Activated CD4-positive, CD25-positive, alpha-beta regulatory T cell treated with anti-CD3 and anti-CD28 coated beads, Interleukin-2, amount 50 U/mL, for 16 hours (primary cell): ENCODE results near the gene TTC7B.
A peak's percentile ranks its signal among the peaks of the same experiment; 100 is the strongest.

Experiments used
- DNase-seq: peaks from one replicate; pipeline ENCODE4 v3.0.0-alpha.2; 2020; ENCODE audit warnings: low read depth, low spot score

Gene TTC7B

GRCh38 chr14:90777358-90777757, 38.9 kb downstream of the TTC7B start:
- no peak for DNase-seq

GRCh38 chr14:90775441-90775840, 40.8 kb downstream of the TTC7B start:
- no peak for DNase-seq

DNA sequence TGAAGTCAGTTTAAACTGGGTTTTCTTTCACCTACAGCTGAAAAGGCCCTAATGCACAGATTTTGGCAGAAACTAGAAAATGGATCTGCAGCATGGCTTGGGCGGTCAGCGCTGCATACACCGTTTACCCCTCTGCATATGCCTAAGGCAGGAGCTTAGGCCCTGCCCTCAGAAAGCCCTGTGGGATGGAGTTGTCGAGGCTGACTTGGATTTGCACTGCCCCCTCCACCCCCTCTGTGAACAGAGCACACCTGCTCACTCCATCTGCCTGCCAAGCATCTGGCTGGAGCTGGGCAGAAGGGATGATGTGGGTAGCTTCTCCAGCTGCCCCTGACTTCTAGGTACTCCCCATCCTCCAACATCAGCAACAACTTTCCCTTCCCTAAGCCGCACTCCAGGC, 41.9 kb downstream of the TTC7B start:
- DNase-seq, result no peak

DNA sequence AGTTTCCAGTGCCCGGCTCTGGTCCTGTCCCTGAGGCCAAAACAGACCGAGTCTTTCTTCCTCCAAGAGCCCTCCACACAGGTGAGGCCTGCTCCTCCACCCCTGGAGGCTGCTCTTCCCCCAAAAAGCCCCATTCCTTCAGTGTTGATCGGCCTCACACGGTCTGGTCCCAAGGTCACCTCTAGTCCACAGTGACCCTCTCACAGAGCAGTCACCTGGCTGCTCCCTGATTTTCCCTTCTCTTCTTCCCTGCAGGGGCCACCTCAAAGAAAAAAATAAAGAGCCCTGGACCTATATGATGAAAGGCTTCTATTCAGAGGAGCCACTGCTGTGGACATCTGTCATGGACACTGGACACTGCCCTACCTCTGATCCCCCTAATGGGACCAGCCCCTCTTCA, 42.5 kb downstream of the TTC7B start:
- no peak for DNase-seq

GRCh38 chr14:90773196-90773486, 43.1 kb downstream of the TTC7B start:
- no peak for DNase-seq

GRCh38 chr14:90767899-90768298, 48.3 kb downstream of the TTC7B start:
- no peak for DNase-seq

DNA sequence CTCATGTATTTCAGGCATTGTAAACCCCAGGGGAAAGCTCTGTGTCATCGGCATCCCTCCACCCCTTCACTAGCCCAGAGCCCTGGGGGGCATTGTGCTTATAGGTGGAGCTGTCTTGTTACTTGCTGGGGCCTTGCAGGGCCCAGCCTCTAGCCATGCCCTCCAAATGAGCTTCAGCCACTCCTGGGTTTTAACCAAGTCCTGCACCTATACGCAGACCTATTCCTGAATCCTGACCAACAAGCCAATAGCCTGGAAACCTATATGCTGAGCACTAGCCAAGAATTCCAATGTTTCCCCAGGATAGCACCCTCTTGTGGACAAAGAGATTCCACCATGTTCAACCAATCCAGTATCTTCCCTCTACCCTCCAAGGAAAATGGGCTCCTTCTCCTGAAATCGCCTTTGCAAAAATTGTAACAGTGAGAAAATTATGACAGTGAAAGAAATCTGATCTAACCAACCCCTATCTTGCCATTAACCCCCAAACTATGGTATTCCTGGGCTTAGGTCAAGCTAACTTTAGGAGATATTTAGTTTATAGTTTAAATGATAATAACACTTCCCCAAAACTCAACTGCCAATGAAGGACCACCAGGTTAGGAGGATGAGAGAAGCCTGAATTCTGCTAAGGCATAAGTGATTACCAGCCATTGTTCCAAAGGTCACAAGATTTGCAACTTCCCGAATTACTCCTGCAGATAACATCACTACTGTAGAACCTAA, 55.5 kb downstream of the TTC7B start:
- no peak for DNase-seq

- no peak for DNase-seq
These were observed 56.2 kb downstream of the TTC7B start for GRCh38 chr14:90760078-90760444.

GRCh38 chr14:90759370-90760077, 56.7 kb downstream of the TTC7B start:
- DNase-seq, result no peak

DNA sequence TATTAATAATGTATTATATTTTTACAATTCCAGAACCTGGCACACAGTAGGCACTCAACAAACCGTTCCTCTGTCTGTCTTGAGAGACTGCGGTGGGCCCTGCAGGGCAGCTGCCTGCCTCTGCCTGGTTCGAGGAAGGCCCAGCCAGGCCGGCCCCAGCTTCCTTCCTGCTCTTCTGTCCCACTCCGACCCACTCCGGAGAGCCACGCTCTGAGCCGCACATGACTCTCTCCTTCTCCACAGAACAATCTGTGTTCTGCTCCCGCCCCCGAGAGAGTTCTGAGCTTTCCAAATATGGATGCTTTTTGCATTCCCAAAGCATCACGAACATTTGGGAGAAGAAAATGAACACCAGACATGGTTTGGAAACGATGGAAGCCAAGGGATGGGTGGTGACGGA, 57.3 kb downstream of the TTC7B start:
- DNase-seq, result no peak

DNA sequence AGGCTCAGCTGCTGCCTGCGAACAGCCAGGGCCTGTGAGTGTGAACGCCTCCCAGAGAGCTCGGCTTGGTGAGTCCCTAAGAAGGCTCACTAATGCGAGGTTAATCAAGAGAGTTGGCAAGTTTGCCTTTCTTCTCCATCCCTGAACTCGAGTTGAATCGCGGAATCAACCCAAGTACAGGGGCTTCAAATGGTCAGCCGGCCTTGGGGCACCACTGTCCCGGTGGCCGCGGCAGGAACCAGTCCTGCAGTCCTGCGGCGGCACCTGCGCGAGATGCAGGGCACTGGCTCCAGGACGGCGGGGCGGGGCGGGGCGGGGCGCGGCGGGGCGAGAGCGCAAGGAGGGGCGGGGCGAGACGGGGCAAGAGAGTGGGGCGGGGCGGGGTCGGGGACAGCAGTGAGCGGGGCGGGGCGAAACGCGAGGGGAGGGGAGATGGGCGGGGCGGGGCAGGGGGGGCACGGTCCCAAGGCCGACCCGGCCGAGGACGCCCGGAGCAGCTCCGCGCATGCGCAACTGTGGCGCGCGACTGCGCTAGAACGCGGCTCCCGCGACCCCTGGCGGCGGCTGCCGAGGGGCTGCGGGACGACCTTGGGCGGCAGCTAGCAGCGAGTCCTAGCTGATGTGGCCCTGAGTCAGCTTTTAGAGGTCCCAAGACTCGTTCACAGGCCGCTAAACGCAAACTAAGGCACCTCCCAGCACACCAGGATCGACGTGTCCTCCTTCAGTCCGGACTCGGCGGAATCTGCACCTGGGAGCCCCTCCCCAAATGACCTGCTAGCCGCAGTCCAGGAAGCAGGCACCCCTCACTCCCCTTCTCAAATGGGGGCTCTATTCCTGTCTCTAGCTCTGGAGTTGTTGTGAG, 58.0 kb downstream of the TTC7B start:
- DNase-seq, result peak; percentile 89

DNA sequence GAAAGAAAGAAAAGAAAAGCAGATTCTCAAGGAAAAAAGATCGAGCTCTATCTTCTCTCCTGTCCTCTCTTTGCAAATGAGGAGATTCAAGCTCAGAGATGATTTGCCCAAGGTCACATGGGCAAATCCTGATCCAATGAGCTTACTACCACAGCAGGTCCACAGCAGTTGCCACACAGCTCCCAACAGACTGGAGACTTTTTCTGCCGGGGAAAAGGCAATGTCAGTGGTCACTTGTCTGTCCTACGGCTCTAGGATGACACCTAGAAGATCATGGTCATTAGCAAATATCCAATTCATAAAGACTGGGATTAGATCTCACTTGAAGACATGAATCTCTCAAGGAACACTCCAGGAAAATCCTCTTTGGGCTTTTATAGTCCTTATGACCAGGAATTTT, 58.8 kb downstream of the TTC7B start:
- DNase-seq, result no peak

GRCh38 chr14:90756755-90757345, 59.4 kb downstream of the TTC7B start:
- DNase-seq, result no peak

GRCh38 chr14:90755661-90756304, 60.4 kb downstream of the TTC7B start:
- DNase-seq, result no peak

- DNase-seq, result no peak
These were observed 62.7 kb downstream of the TTC7B start for GRCh38 chr14:90753456-90754005.

DNA sequence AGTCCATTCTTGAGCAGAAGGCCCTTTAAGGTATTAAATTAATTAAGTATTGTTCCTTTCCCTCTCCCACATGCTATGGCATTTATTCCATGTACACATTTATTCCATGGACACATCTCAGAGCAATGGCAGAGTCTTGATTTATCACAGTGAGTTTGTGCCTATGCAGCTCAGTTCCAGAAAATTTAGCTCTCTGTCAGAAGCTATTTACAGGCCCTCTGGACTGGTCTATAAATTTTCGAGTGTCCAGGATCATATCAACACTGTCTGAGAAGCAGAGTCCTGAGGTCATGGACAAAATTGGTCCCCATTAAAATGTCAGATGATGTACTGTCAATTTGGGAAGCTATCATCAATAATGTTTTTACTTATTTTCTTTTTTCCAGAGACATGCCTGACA, 65.5 kb downstream of the TTC7B start:
- no peak for DNase-seq

GRCh38 chr14:90750191-90750590, 66.0 kb downstream of the TTC7B start:
- DNase-seq, result no peak

- no peak for DNase-seq
These were observed 68.3 kb downstream of the TTC7B start for GRCh38 chr14:90747909-90748308.

- no peak for DNase-seq
These were observed 72.4 kb downstream of the TTC7B start for GRCh38 chr14:90743826-90744225.

GRCh38 chr14:90743425-90743824, 72.8 kb downstream of the TTC7B start:
- DNase-seq, result no peak

GRCh38 chr14:90742729-90743128, 73.5 kb downstream of the TTC7B start:
- DNase-seq, result no peak

GRCh38 chr14:90742252-90742651, 74.0 kb downstream of the TTC7B start:
- DNase-seq, result no peak
